ENCODE measurements around the gene TAOK1. TPM values are rescaled to one million over a fixed set of nuclear protein-coding genes. Genes with fewer than 3 reads are reported as not detected.

The TAOK1 gene
- total and polyA plus RNA-seq, 10 of the 15 experiments (the other 5 are each of a cell fraction or from before 2014, with no cell fraction given) = 2.0 to 27.1 (median 11.8) TPM

GRCh38 chr17:29579866-29580771 lies 190.0 kb downstream of the TAOK1 start (continued):
- TF ChIP-seq ZBTB4 (CRISPR knock-in tag; IDR thresholded peaks at IDR 0.05) (no peak), YBX1 (IDR thresholded peaks at IDR 0.05) (no peak), HDAC6 (IDR thresholded peaks at IDR 0.05; ENCODE audit: unreplicated experiment) (no peak), MYB (IDR thresholded peaks at IDR 0.05; ENCODE audit: borderline replicate concordance, low read depth, low read length) (no peak), MXI1 (IDR thresholded peaks at IDR 0.05; ENCODE audit: low read depth, low read length) (peak; percentile 76), KLF5 (IDR thresholded peaks at IDR 0.05; ENCODE audit: partially characterized antibody) (no peak), IRF3 (IDR thresholded peaks at IDR 0.05) (no peak), ZNF622 (IDR thresholded peaks at IDR 0.05) (no peak), E2F8 (IDR thresholded peaks at IDR 0.05; ENCODE audit: low read depth, partially characterized antibody) (no peak), ZNF207 (IDR thresholded peaks at IDR 0.05; ENCODE audit: borderline replicate concordance) (0 out of 2 replicates have a peak, but pooled peaks have one; percentile 73), BCL3 (IDR thresholded peaks at IDR 0.05; ENCODE audit: borderline replicate concordance, insufficient read depth, low read depth, low read length, poor library complexity, severe bottlenecking) (no peak), POU2F2 (IDR thresholded peaks at IDR 0.05; ENCODE audit: borderline replicate concordance, low read depth, low read length) (no peak), DPF2 (IDR thresholded peaks at IDR 0.05) (no peak), TCF3 (IDR thresholded peaks at IDR 0.05; ENCODE audit: borderline replicate concordance, insufficient read depth, low read depth, low read length) (no peak), CHD1 (IDR thresholded peaks at IDR 0.05; ENCODE audit: low read depth, low read length) (no peak)

Measured in GM12878 (cell line).